ENCODE data around the gene TNS1.

The TNS1 gene

GRCh38 chr2:217947383-217948350, 55.1 kb downstream of the TNS1 start:
- no peaks in the 10 kb centered on the region for H3K36me3 ChIP-seq (ENCODE audit: insufficient read depth)
- H3K27ac ChIP-seq = no peak overlapping the region
- no peak overlapping the region for H3K4me2 ChIP-seq
- H3K4me3 ChIP-seq (IDR thresholded peaks at IDR 0.05; ENCODE audit: insufficient read depth, low read depth, low read length) = no peak overlapping the region
- no peaks in the 10 kb centered on the region for H3K79me2 ChIP-seq (ENCODE audit: insufficient read depth, low read depth)
- no peak for TF ChIP-seq CTCF (conservative IDR thresholded peaks at IDR 0.05; ENCODE audit: low read depth, low read length)
- H3K9ac ChIP-seq = no peak overlapping the region
- H4K20me1 ChIP-seq (ENCODE audit: insufficient read depth) = no peaks in the 10 kb centered on the region
- H3K4me1 ChIP-seq (ENCODE audit: low read depth, poor library complexity, severe bottlenecking) = peaks cover 4% of the 10 kb centered on the region
- peaks cover 5% of the 10 kb centered on the region; the same call in 1 of the 2 replicates for H3K27me3 ChIP-seq (ENCODE audit: insufficient read depth, low read depth)
- H2AFZ ChIP-seq (ENCODE audit: low read depth) = no peak overlapping the region

- Histone ChIP-seq H3K27me3 (ENCODE audit: insufficient read depth, low read depth) (peaks cover 5% of the 10 kb centered on the region; the same call in 1 of the 2 replicates), H2AFZ (ENCODE audit: low read depth) (no peak overlapping the region), H3K4me1 (ENCODE audit: low read depth, poor library complexity, severe bottlenecking) (peaks cover 4% of the 10 kb centered on the region), H3K27ac (no peak overlapping the region), H4K20me1 (ENCODE audit: insufficient read depth) (no peaks in the 10 kb centered on the region), H3K36me3 (ENCODE audit: insufficient read depth) (no peaks in the 10 kb centered on the region), H3K9ac (no peak overlapping the region), H3K4me3 (IDR thresholded peaks at IDR 0.05; ENCODE audit: insufficient read depth, low read depth, low read length) (no peak overlapping the region), H3K79me2 (ENCODE audit: insufficient read depth, low read depth) (no peaks in the 10 kb centered on the region), H3K4me2 (no peak overlapping the region)
- no peak for TF ChIP-seq CTCF (conservative IDR thresholded peaks at IDR 0.05; ENCODE audit: low read depth, low read length)
Observed at GRCh38 chr2:217946051-217946450, 56.7 kb downstream of the TNS1 start.

GRCh38 chr2:217945530-217945929, 57.3 kb downstream of the TNS1 start:
- Histone ChIP-seq H3K4me2 (no peak overlapping the region), H3K9ac (no peak overlapping the region), H3K79me2 (ENCODE audit: insufficient read depth, low read depth) (no peaks in the 10 kb centered on the region), H2AFZ (ENCODE audit: low read depth) (no peak overlapping the region), H3K27me3 (ENCODE audit: insufficient read depth, low read depth) (peaks cover 5% of the 10 kb centered on the region; the same call in 1 of the 2 replicates), H3K4me3 (IDR thresholded peaks at IDR 0.05; ENCODE audit: insufficient read depth, low read depth, low read length) (no peak overlapping the region), H3K36me3 (ENCODE audit: insufficient read depth) (no peaks in the 10 kb centered on the region), H4K20me1 (ENCODE audit: insufficient read depth) (no peaks in the 10 kb centered on the region), H3K4me1 (ENCODE audit: low read depth, poor library complexity, severe bottlenecking) (peaks cover 4% of the 10 kb centered on the region), H3K27ac (no peak overlapping the region)
- TF ChIP-seq CTCF (conservative IDR thresholded peaks at IDR 0.05; ENCODE audit: low read depth, low read length) = no peak

- no peak overlapping the region for H3K27ac ChIP-seq
- H3K79me2 ChIP-seq (ENCODE audit: insufficient read depth, low read depth) = no peaks in the 10 kb centered on the region
- no peak for TF ChIP-seq CTCF (conservative IDR thresholded peaks at IDR 0.05; ENCODE audit: low read depth, low read length)
- no peaks in the 10 kb centered on the region for H3K36me3 ChIP-seq (ENCODE audit: insufficient read depth)
- H3K4me1 ChIP-seq (ENCODE audit: low read depth, poor library complexity, severe bottlenecking) = peaks cover 4% of the 10 kb centered on the region
- H3K4me2 ChIP-seq = no peak overlapping the region
- H3K27me3 ChIP-seq (ENCODE audit: insufficient read depth, low read depth) = peaks cover 5% of the 10 kb centered on the region; the same call in 1 of the 2 replicates
- H2AFZ ChIP-seq (ENCODE audit: low read depth) = no peak overlapping the region
- H3K4me3 ChIP-seq (IDR thresholded peaks at IDR 0.05; ENCODE audit: insufficient read depth, low read depth, low read length) = no peak overlapping the region
- H4K20me1 ChIP-seq (ENCODE audit: insufficient read depth) = no peaks in the 10 kb centered on the region
- no peak overlapping the region for H3K9ac ChIP-seq
Observed at GRCh38 chr2:217944923-217945322, 57.9 kb downstream of the TNS1 start.

Measured in KMS-11 (cell line).